CD4-positive, alpha-beta T cell (primary cell): Measurements from ENCODE around the gene RNF157. TPM values are rescaled to one million over a fixed set of nuclear protein-coding genes. Genes with fewer than 3 reads are reported as not detected.

Source experiments
- ATAC-seq: fragments of 200-7000 bp; cut with Tn5 transposase; one replicate; pipeline ENCODE4 v1.10.0; 2022; ENCODE audit warnings: mild to moderate bottlenecking; ENCODE audit not compliant: poor library complexity
- CTCF ChIA-PET: fragments of 350-600 bp; sonication (Branson Sonifier 250); formaldehyde crosslinking; loops from one replicate; lab custom pipeline; 2021; ENCODE audit warnings: antibody characterized with exemption, inconsistent platforms; lab: Charles Lee
- POLR2A ChIA-PET: fragments of 350-600 bp; sonication (Branson Sonifier 250); formaldehyde crosslinking; loops from one replicate; lab custom pipeline; 2021; ENCODE audit warnings: antibody characterized with exemption, inconsistent platforms; lab: Charles Lee
- DNase-seq, 14 experiments: peaks; one replicate each; pipeline ENCODE4 v3.0.0-alpha.2; 2013 to 2020; ENCODE audit warnings: mixed read lengths in 2 of 14
- H3K27ac ChIP-seq, 2 donors: one replicate each; pipeline versions ENCODE4 v1.5.1 to v1.7.0; 2013; ENCODE audit warnings: low read length in 2 of 2, low read depth in 1 of 2, mild to moderate bottlenecking in 1 of 2
- H3K27me3 ChIP-seq, 2 experiments: 1 replicate in 1 of 2; 2 replicates in 1 of 2; pipeline versions ENCODE4 v1.6.1 to v1.7.0; 2013; ENCODE audit warnings: low read length in 2 of 2, control low read depth in 1 of 2, mild to moderate bottlenecking in 1 of 2, moderate library complexity in 1 of 2; ENCODE audit not compliant: insufficient read depth in 2 of 2, control insufficient read depth in 1 of 2
- H3K36me3 ChIP-seq: one replicate; pipeline ENCODE4 v1.6.1; 2013; ENCODE audit warnings: low read length, control low read depth; ENCODE audit not compliant: insufficient read depth
- H3K4me1 ChIP-seq: one replicate; pipeline ENCODE4 v1.6.1; 2013; ENCODE audit warnings: low read length, control low read depth; ENCODE audit not compliant: insufficient read depth
- H3K4me3 ChIP-seq: one replicate; pipeline ENCODE4 v1.5.1; 2013; ENCODE audit warnings: mild to moderate bottlenecking, low read length, moderate library complexity
- H3K9me3 ChIP-seq, 2 experiments: 1 replicate in 1 of 2; 2 replicates in 1 of 2; pipeline versions ENCODE4 v1.6.1 to v1.7.0; 2013; ENCODE audit warnings: low read length in 2 of 2, mild to moderate bottlenecking in 2 of 2, control low read depth in 1 of 2, moderate library complexity in 1 of 2; ENCODE audit not compliant: control insufficient read depth in 1 of 2, insufficient read depth in 1 of 2
- H3K27ac Mint-ChIP-seq: one replicate; pipeline ENCODE4 v1.8.0; 2020; ENCODE audit warnings: mixed read lengths
- H3K27me3 Mint-ChIP-seq: one replicate; pipeline ENCODE4 v1.8.0; 2021; ENCODE audit warnings: mixed read lengths
- H3K36me3 Mint-ChIP-seq: one replicate; pipeline ENCODE4 v1.8.0; 2021; ENCODE audit warnings: low read depth, mixed read lengths
- H3K4me1 Mint-ChIP-seq: one replicate; pipeline ENCODE4 v1.8.0; 2021; ENCODE audit warnings: low read depth, mixed read lengths
- H3K4me3 Mint-ChIP-seq: one replicate; pipeline ENCODE4 v1.8.0; 2020; ENCODE audit warnings: mild to moderate bottlenecking, mixed read lengths
- H3K9me3 Mint-ChIP-seq: one replicate; pipeline ENCODE4 v1.8.0; 2020; ENCODE audit warnings: mixed read lengths
- CTCF ChIP-seq: fragments of 200-600 bp; IDR thresholded peaks from one replicate; pipeline ENCODE4 v1.8.0; 2022; ENCODE audit warnings: antibody characterized with exemption, mild to moderate bottlenecking
- intact Hi-C, 2 experiments: fragments of 100-400 bp; cut with DNase I in 1 of 2; cut with micrococcal nuclease in 1 of 2; formaldehyde crosslinking; loops; one replicate each; pipeline versions ENCODE4 v1.15.1 to v1.9.0; 2023 to 2025; cut with DNase I, micrococcal nuclease
- total RNA-seq, 174 experiments: library from RNA in 2 of 174; stranded (reverse) in 2 of 174; gene quantifications; one replicate each; pipeline ENCODE4 v1.2.3 and lab custom pipeline; 2021 to 2026

Gene RNF157
- total RNA-seq, 2 experiments from 2014 or later, result 18.5 to 21.1 TPM

- DNase-seq (peak in 3 of 14 experiments; percentile 19 to 39 (median 37)), ATAC-seq (no peak)
- H3K4me1 Mint-ChIP-seq, result peaks cover 56% of the 10 kb centered on the region
- ChIA-PET CTCF (interaction anchor here (0.6 to 2.1 kb wide), 3 partner anchors 38 to 99 kb away, joined by 4 to 8 read pairs (median 4); partner anchors contain the start of gene FOXJ1), POLR2A (interaction anchor here (1.3 to 18.7 kb wide), 3 partner anchors 12 to 58 kb away, joined by 5 to 394 read pairs (median 13); partner anchors contain the start of gene UBALD2)
- TF ChIP-seq CTCF, result no peak
- H3K9me3 ChIP-seq, result no peaks in the 10 kb centered on the region
- no peaks in the 10 kb centered on the region for H3K36me3 ChIP-seq
- H3K27me3 Mint-ChIP-seq, result no peaks in the 10 kb centered on the region
- no peak overlapping the region for H3K27ac ChIP-seq
- H3K9me3 Mint-ChIP-seq, result no peaks in the 10 kb centered on the region
- H3K4me3 Mint-ChIP-seq, result peak overlapping the region; percentile 87
- H3K27me3 ChIP-seq, result no peaks in the 10 kb centered on the region
- intact Hi-C loops, result loop anchor here (1.0 to 5.0 kb wide), 4 partner anchors 25 to 47 kb away; partner anchors contain the start of gene UBALD2 (in 2 of the 2)
- H3K4me3 ChIP-seq, result peak overlapping the region; percentile 61
- H3K36me3 Mint-ChIP-seq, result peaks cover 4% of the 10 kb centered on the region
- H3K27ac Mint-ChIP-seq, result peak overlapping the region; percentile 72
- H3K4me1 ChIP-seq, result peaks cover 57% of the 10 kb centered on the region
These were observed 587 bp downstream of the RNF157 start for GRCh38 chr17:76239538-76240274.

DNA sequence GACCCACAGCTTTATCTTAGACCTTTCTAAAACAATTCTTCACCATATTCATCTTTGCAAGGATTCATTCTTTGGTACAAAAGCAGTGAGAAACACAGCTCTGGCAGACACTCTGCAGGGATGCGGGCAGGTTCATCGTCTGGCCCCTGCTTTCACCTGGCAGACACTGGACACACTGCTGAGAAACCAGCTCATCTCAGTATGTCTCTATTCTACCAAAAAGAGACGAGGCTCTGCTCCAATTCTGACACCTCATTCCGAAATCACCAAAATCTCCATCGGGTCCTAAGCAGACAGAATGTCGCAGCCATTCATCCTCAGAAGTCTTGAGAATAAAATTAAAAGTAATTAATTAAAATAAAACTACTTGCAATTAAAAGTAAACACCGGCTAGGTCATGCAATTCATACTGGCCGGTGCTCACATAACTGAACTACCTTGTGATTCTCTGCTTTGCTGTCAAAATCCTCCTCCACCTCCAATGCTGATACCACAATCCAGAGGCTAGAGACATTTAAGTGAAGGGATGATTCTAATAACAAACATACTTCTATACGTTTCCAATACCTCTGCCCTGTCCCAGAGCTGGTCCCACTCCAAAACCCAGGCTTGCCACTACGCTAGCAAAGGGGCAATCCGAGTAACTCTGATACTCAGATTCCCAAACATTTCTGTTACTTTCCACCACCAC, 1.3 kb downstream of the RNF157 start:
- Mint-ChIP-seq H3K27me3 (no peaks in the 10 kb centered on the region), H3K9me3 (no peaks in the 10 kb centered on the region), H3K4me3 (peak overlapping the region; percentile 87), H3K4me1 (peaks cover 57% of the 10 kb centered on the region), H3K27ac (peak overlapping the region; percentile 72), H3K36me3 (peaks cover 4% of the 10 kb centered on the region)
- H3K4me3 ChIP-seq, result peak overlapping the region; percentile 61
- no peak for TF ChIP-seq CTCF
- DNase-seq, result no peak
- no peaks in the 10 kb centered on the region for H3K27me3 ChIP-seq
- POLR2A ChIA-PET, result interaction anchor here (0.6 to 18.7 kb wide), 11 partner anchors 9 to 1225 kb away, joined by 3 to 394 read pairs (median 5); partner anchors contain the start of gene UBALD2
- H3K9me3 ChIP-seq, result no peaks in the 10 kb centered on the region
- no peaks in the 10 kb centered on the region for H3K36me3 ChIP-seq
- no peak for ATAC-seq
- intact Hi-C loops, result loop anchor here in 1 of 2 experiments (5.0 kb wide), 1 partner anchor 42 kb away; no protein-coding TSS in a partner anchor
- peaks cover 50% of the 10 kb centered on the region for H3K4me1 ChIP-seq
- H3K27ac ChIP-seq, result no peak overlapping the region
- CTCF ChIA-PET, result interaction anchor here (0.6 to 2.4 kb wide), 5 partner anchors 38 to 118 kb away, joined by 4 to 14 read pairs (median 6); partner anchors contain the start of gene FOXJ1

DNA sequence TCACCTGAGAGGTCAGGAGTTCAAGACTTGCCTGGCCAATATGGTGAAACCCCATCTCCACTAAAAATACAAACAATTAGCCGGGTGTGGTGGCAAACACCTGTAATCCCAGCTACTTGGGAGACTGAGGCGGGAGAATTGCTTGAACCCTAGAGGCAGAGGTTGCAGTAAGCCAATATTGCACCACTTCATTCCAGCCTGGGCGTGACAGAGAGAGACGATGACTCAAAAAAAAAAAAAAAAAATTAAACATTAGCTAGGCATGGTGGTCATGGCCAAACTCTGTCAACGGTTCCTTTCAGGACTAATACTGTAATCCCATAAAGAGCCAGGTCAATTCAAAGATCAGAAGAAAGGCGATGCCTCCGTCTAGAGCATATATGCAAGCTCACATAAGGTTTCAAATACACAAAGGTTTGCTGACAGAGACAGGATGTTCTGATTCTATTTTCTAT, 2.4 kb downstream of the RNF157 start:
- ChIA-PET CTCF (interaction anchor here (0.6 to 2.4 kb wide), 4 partner anchors 42 to 251 kb away, joined by 3 to 14 read pairs (median 7); no protein-coding TSS in a partner anchor), POLR2A (interaction anchor here (0.8 to 18.7 kb wide), 9 partner anchors 14 to 117 kb away, joined by 3 to 394 read pairs (median 6); partner anchors contain the start of gene UBALD2)
- no peaks in the 10 kb centered on the region for H3K27me3 Mint-ChIP-seq
- H3K4me1 ChIP-seq, result peaks cover 39% of the 10 kb centered on the region
- peak overlapping the region; percentile 87 for H3K4me3 Mint-ChIP-seq
- no peak for TF ChIP-seq CTCF
- peak overlapping the region; percentile 72 for H3K27ac Mint-ChIP-seq
- no peaks in the 10 kb centered on the region for H3K9me3 ChIP-seq
- H3K4me1 Mint-ChIP-seq, result peaks cover 46% of the 10 kb centered on the region
- no peak overlapping the region for H3K27ac ChIP-seq
- H3K36me3 Mint-ChIP-seq, result peaks cover 4% of the 10 kb centered on the region
- no peaks in the 10 kb centered on the region for H3K27me3 ChIP-seq
- no peak overlapping the region for H3K4me3 ChIP-seq
- no peaks in the 10 kb centered on the region for H3K9me3 Mint-ChIP-seq
- no peak for ATAC-seq
- no peaks in the 10 kb centered on the region for H3K36me3 ChIP-seq
- intact Hi-C loops, result loop anchor here in 1 of 2 experiments (5.0 kb wide), 1 partner anchor 41 kb away; no protein-coding TSS in a partner anchor
- DNase-seq, result no peak
